Pancreas (tissue), 10 donors: ENCODE data around the gene SLC2A5. TPM values are rescaled to one million over a fixed set of nuclear protein-coding genes. Genes with fewer than 3 reads are reported as not detected.
"Not testable (repeated sequence)": the region's sequence is repeated elsewhere in the genome, so short reads cannot be mapped to it uniquely, and the experiment has no call there.

ENCODE experiments used
- ATAC-seq, 4 donors: fragments of 200-7000 bp; cut with Tn5 transposase; one replicate each; pipeline versions ENCODE4 v1.8.0 to v1.9.1; 2020; ENCODE audit warnings: mild to moderate bottlenecking in 4 of 4, moderate library complexity in 4 of 4
- DNase-seq, 6 donors: peaks; one replicate each; pipeline ENCODE4 v3.0.0-alpha.2; 2020
- FAIRE-seq: peaks from 2 replicates; lab custom pipeline; 2012; peaks lifted over from hg19 to GRCh38; lab: Jason Lieb, UNC
- H3K27ac ChIP-seq, 4 donors: fragments of 200-600 bp; sonication (generic); 1 replicate in 3 of 4; 2 replicates in 1 of 4; pipeline versions ENCODE4 v1.5.0 to v1.8.0; 2020
- H3K27me3 ChIP-seq, 4 donors: fragments of 200-600 bp; one replicate each; pipeline ENCODE4 v1.8.0; 2021
- H3K36me3 ChIP-seq, 3 donors: fragments of 200-600 bp; sonication (generic) in 1 of 3; one replicate each; pipeline versions ENCODE4 v1.5.0 to v1.8.0; 2020 to 2021
- H3K4me1 ChIP-seq, 3 donors: fragments of 200-600 bp; one replicate each; pipeline ENCODE4 v1.8.0; 2021
- H3K4me3 ChIP-seq, 4 donors: fragments of 200-600 bp; sonication (generic) in 2 of 4; one replicate each; pipeline versions ENCODE4 v1.5.0 to v1.8.0; 2020 to 2021
- H3K9me3 ChIP-seq, 4 donors: fragments of 200-600 bp; one replicate each; pipeline ENCODE4 v1.8.0; 2021
- CTCF ChIP-seq, 4 donors: fragments of 200-600 bp; sonication (generic) in 3 of 4; IDR thresholded peaks; one replicate each; pipeline versions ENCODE4 v1.5.0 to v1.8.0; 2021; ENCODE audit warnings: antibody characterized with exemption in 4 of 4
- WGBS, 2 donors: extraction: QIAGEN DNeasy Blood & Tissue Kit; methylation state at CpG; one replicate each; pipeline ENCODE4 v1.1.7; 2013; 5-methylcytosine and 5-hydroxymethylcytosine counted together
- intact Hi-C, 3 donors: fragments of 100-400 bp; cut with DNase I; formaldehyde crosslinking; loops; one replicate each; pipeline versions ENCODE4 v1.11.1 to v1.14.2; 2022
- polyA plus RNA-seq, 2 donors: library from polyadenylated mRNA; stranded (reverse); fragments of 200-250 nt; gene quantifications; one replicate each; pipeline ENCODE4 v1.2.3, GENCODE V29; 2013
- total RNA-seq, 6 donors: library from RNA; stranded (reverse); fragmentation: NEBNext Ultra II Directional in 4 of 6; extraction: Animal tissue kit (Norgen Biotek cat#: 25700) in 4 of 6; gene quantifications; one replicate each; pipeline versions ENCODE4 v1.2.1 to v1.2.4, GENCODE V29; 2021 to 2023
- donor health status: healthy with polysubstance abuse.
- donor health status: DM: no; HTN: no; CAD: no; lungs with moderate emphysema.
- donor health status: DM: no; HTN: no; CAD: no.
- donor health status: control.
- donor health status: control.
- donor health status: Bipolar disorder and iron deficiency.
- donor health status: DM: yes; HTN: yes; CAD: no.
- donor health status: DM: no; HTN: no; CAD: no.
- donor health status: DM: no; HTN: no; CAD: no.
- donor health status: DM: yes; HTN: yes; CAD: no.

SLC2A5 gene
- total and polyA plus RNA-seq, 8 donors, result 0.14 to 4.4 (median 0.53) TPM

GRCh38 chr1:9006956-9007615, 62.3 kb downstream of the SLC2A5 start:
- no peak for ATAC-seq
- intact Hi-C loops, result no loop called here
- Histone ChIP-seq H3K9me3 (no peaks in the 10 kb centered on the region), H3K36me3 (no peaks in the 10 kb centered on the region), H3K4me1 (no peaks in the 10 kb centered on the region), H3K27me3 (no peaks in the 10 kb centered on the region), H3K27ac (no peak overlapping the region), H3K4me3 (no peak overlapping the region)
- no peak for FAIRE-seq
- 85 to 91% methylated on average over 18 to 19 of the region's 19 CpGs for WGBS, 2 donors
- peak in 1 of 6 donors; percentile 16 for DNase-seq
- no peak for TF ChIP-seq CTCF (IDR thresholded peaks at IDR 0.05)

- Histone ChIP-seq H3K4me1 (no peaks in the 10 kb centered on the region), H3K4me3 (no peak overlapping the region), H3K36me3 (no peaks in the 10 kb centered on the region), H3K9me3 (no peaks in the 10 kb centered on the region), H3K27ac (no peak overlapping the region), H3K27me3 (no peaks in the 10 kb centered on the region)
- DNase-seq, result peak in 1 of 6 donors; percentile 0
- no peak for TF ChIP-seq CTCF (IDR thresholded peaks at IDR 0.05)
- FAIRE-seq, result no peak
- intact Hi-C loops, result no loop called here
- 47 to 56% methylated on average over 8 of the region's 8 CpGs for WGBS, 2 donors
- no peak for ATAC-seq
Observed at GRCh38 chr1:9005395-9005708, 64.1 kb downstream of the SLC2A5 start.

GRCh38 chr1:9004700-9005394, 64.6 kb downstream of the SLC2A5 start:
- 49 to 52% methylated on average over 22 of the region's 22 CpGs for WGBS, 2 donors
- H3K9me3 ChIP-seq, result no peaks in the 10 kb centered on the region
- no peak overlapping the region for H3K27ac ChIP-seq
- H3K4me3 ChIP-seq, result no peak overlapping the region
- H3K27me3 ChIP-seq, result no peaks in the 10 kb centered on the region
- DNase-seq (peak; percentile 37 to 93 (median 72)), ATAC-seq (peak; percentile 80 to 97 (median 88)), FAIRE-seq (no peak)
- H3K4me1 ChIP-seq, result no peaks in the 10 kb centered on the region
- no peaks in the 10 kb centered on the region for H3K36me3 ChIP-seq
- peak; percentile 65 to 96 (median 90) for TF ChIP-seq CTCF (IDR thresholded peaks at IDR 0.05)
- intact Hi-C loops, result no loop called here

GRCh38 chr1:9004031-9004699, 65.3 kb downstream of the SLC2A5 start:
- DNase-seq (peak in 1 of 6 donors; percentile 7), FAIRE-seq (no peak), ATAC-seq (no peak)
- no peak for TF ChIP-seq CTCF (IDR thresholded peaks at IDR 0.05)
- H3K36me3 ChIP-seq, result no peaks in the 10 kb centered on the region
- intact Hi-C loops, result no loop called here
- H3K4me1 ChIP-seq, result no peaks in the 10 kb centered on the region
- no peak overlapping the region for H3K27ac ChIP-seq
- no peak overlapping the region for H3K4me3 ChIP-seq
- WGBS, 2 donors, result 85% methylated on average over 11 of the region's 11 CpGs
- H3K27me3 ChIP-seq, result no peaks in the 10 kb centered on the region
- no peaks in the 10 kb centered on the region for H3K9me3 ChIP-seq

GRCh38 chr1:9002215-9002560, 67.2 kb downstream of the SLC2A5 start:
- H3K4me1 ChIP-seq, FAIRE-seq, H3K9me3 ChIP-seq, DNase-seq, H3K27ac ChIP-seq, H3K27me3 ChIP-seq, H3K36me3 ChIP-seq, intact Hi-C loops, H3K4me3 ChIP-seq, ATAC-seq: not testable (repeated sequence)
- WGBS, 2 donors, result 75 to 76% methylated on average over 11 of the region's 11 CpGs

GRCh38 chr1:9001534-9002214, 67.8 kb downstream of the SLC2A5 start:
- intact Hi-C loops, H3K27me3 ChIP-seq, H3K4me3 ChIP-seq, H3K4me1 ChIP-seq, H3K9me3 ChIP-seq, FAIRE-seq, ATAC-seq, H3K27ac ChIP-seq, H3K36me3 ChIP-seq: not testable (repeated sequence)
- peak in 1 of 6 donors; percentile 11 for DNase-seq
- WGBS, 2 donors, result 77 to 80% methylated on average over 13 of the region's 13 CpGs

GRCh38 chr1:8993962-8994675, 75.3 kb downstream of the SLC2A5 start:
- H3K4me1 ChIP-seq, H3K4me3 ChIP-seq, intact Hi-C loops, H3K27me3 ChIP-seq, DNase-seq, H3K9me3 ChIP-seq, H3K36me3 ChIP-seq, H3K27ac ChIP-seq, FAIRE-seq: not testable (repeated sequence)
- 75 to 81% methylated on average over 12 of the region's 13 CpGs for WGBS, 2 donors
- ATAC-seq, result peak in 1 of 4 donors; percentile 49
